Activated naive CD8-positive, alpha-beta T cell treated with anti-CD3 and anti-CD28 coated beads for 36 hours (primary cell): Measurements from ENCODE around the gene NTRK3. TPM values are rescaled to one million over a fixed set of nuclear protein-coding genes. Genes with fewer than 3 reads are reported as not detected.

Source experiments
- DNase-seq: peaks from one replicate; pipeline ENCODE4 v3.0.0; 2021
- H3K27ac Mint-ChIP-seq: one replicate; pipeline ENCODE4 v1.8.0; 2022; ENCODE audit warnings: mild to moderate bottlenecking, moderate library complexity, mixed read lengths
- H3K27me3 Mint-ChIP-seq: one replicate; pipeline ENCODE4 v1.8.0; 2022; ENCODE audit warnings: mild to moderate bottlenecking, mixed read lengths
- H3K36me3 Mint-ChIP-seq: one replicate; pipeline ENCODE4 v1.8.0; 2021; ENCODE audit warnings: mild to moderate bottlenecking, mixed read lengths
- H3K4me1 Mint-ChIP-seq: one replicate; pipeline ENCODE4 v1.8.0; 2021; ENCODE audit warnings: mixed read lengths
- H3K4me3 Mint-ChIP-seq: one replicate; pipeline ENCODE4 v1.8.0; 2022; ENCODE audit warnings: mild to moderate bottlenecking, moderate library complexity, mixed read lengths
- H3K9me3 Mint-ChIP-seq: one replicate; pipeline ENCODE4 v1.8.0; 2022; ENCODE audit warnings: mixed read lengths
- total RNA-seq, 2 experiments: library from RNA; stranded (reverse); gene quantifications; one replicate each; pipeline ENCODE4 v1.2.3, GENCODE V29; 2021

Gene NTRK3
- total RNA-seq, 2 experiments from 2014 or later = not detected

GRCh38 chr15:88118035-88118434 is 138.5 kb downstream of the NTRK3 start:
- H3K4me1 Mint-ChIP-seq = no peaks in the 10 kb centered on the region
- no peak overlapping the region for H3K4me3 Mint-ChIP-seq
- H3K9me3 Mint-ChIP-seq = no peaks in the 10 kb centered on the region
- no peaks in the 10 kb centered on the region for H3K27me3 Mint-ChIP-seq
- no peaks in the 10 kb centered on the region for H3K36me3 Mint-ChIP-seq
- H3K27ac Mint-ChIP-seq = no peak overlapping the region
- DNase-seq = no peak

- Mint-ChIP-seq H3K9me3 (no peaks in the 10 kb centered on the region), H3K36me3 (no peaks in the 10 kb centered on the region), H3K27ac (no peak overlapping the region)
Measured at GRCh38 chr15:88115486-88116152, 140.9 kb downstream of the NTRK3 start.

GRCh38 chr15:88113613-88114308 is 142.8 kb downstream of the NTRK3 start:
- Mint-ChIP-seq H3K27ac (no peak overlapping the region), H3K4me1 (no peaks in the 10 kb centered on the region), H3K36me3 (no peaks in the 10 kb centered on the region), H3K9me3 (no peaks in the 10 kb centered on the region), H3K4me3 (no peak overlapping the region), H3K27me3 (peaks cover 4% of the 10 kb centered on the region)
- DNase-seq = no peak

More at GRCh38 chr15:88115486-88116152, 140.9 kb downstream of the NTRK3 start:
- Mint-ChIP-seq H3K4me3 (no peak overlapping the region), H3K4me1 (no peaks in the 10 kb centered on the region), H3K27me3 (no peaks in the 10 kb centered on the region)
- DNase-seq = no peak

GRCh38 chr15:88108991-88109390 is 147.5 kb downstream of the NTRK3 start:
- no peak overlapping the region for H3K4me3 Mint-ChIP-seq
- no peaks in the 10 kb centered on the region for H3K4me1 Mint-ChIP-seq
- H3K27ac Mint-ChIP-seq = no peak overlapping the region
- H3K36me3 Mint-ChIP-seq = no peaks in the 10 kb centered on the region
- no peaks in the 10 kb centered on the region for H3K9me3 Mint-ChIP-seq
- peaks cover 8% of the 10 kb centered on the region for H3K27me3 Mint-ChIP-seq
- DNase-seq = no peak

- Mint-ChIP-seq H3K4me3 (no peak overlapping the region), H3K36me3 (no peaks in the 10 kb centered on the region), H3K27ac (no peak overlapping the region), H3K27me3 (peaks cover 8% of the 10 kb centered on the region), H3K9me3 (no peaks in the 10 kb centered on the region), H3K4me1 (no peaks in the 10 kb centered on the region)
- DNase-seq = no peak
Measured at GRCh38 chr15:88108477-88108876, 148.1 kb downstream of the NTRK3 start.

- peaks cover 8% of the 10 kb centered on the region for H3K27me3 Mint-ChIP-seq
- no peaks in the 10 kb centered on the region for H3K4me1 Mint-ChIP-seq
- no peak for DNase-seq
- no peak overlapping the region for H3K4me3 Mint-ChIP-seq
- no peaks in the 10 kb centered on the region for H3K9me3 Mint-ChIP-seq
- no peak overlapping the region for H3K27ac Mint-ChIP-seq
- no peaks in the 10 kb centered on the region for H3K36me3 Mint-ChIP-seq
Measured at GRCh38 chr15:88106074-88106473, 150.5 kb downstream of the NTRK3 start.

- peaks cover 4% of the 10 kb centered on the region for H3K27me3 Mint-ChIP-seq
- no peak overlapping the region for H3K4me3 Mint-ChIP-seq
- no peaks in the 10 kb centered on the region for H3K36me3 Mint-ChIP-seq
- DNase-seq = no peak
- no peak overlapping the region for H3K27ac Mint-ChIP-seq
- no peaks in the 10 kb centered on the region for H3K9me3 Mint-ChIP-seq
- no peaks in the 10 kb centered on the region for H3K4me1 Mint-ChIP-seq
Measured at GRCh38 chr15:88104357-88104756, 152.2 kb downstream of the NTRK3 start.

GRCh38 chr15:88100181-88100580 is 156.4 kb downstream of the NTRK3 start:
- Mint-ChIP-seq H3K4me1 (no peaks in the 10 kb centered on the region), H3K4me3 (no peak overlapping the region), H3K27me3 (no peaks in the 10 kb centered on the region), H3K36me3 (no peaks in the 10 kb centered on the region), H3K27ac (no peak overlapping the region), H3K9me3 (no peaks in the 10 kb centered on the region)
- no peak for DNase-seq

- Mint-ChIP-seq H3K27me3 (no peaks in the 10 kb centered on the region), H3K9me3 (no peaks in the 10 kb centered on the region), H3K36me3 (no peaks in the 10 kb centered on the region), H3K4me3 (no peak overlapping the region), H3K4me1 (no peaks in the 10 kb centered on the region), H3K27ac (no peak overlapping the region)
- DNase-seq = no peak
Measured at GRCh38 chr15:88098361-88098760, 158.2 kb downstream of the NTRK3 start.

GRCh38 chr15:88091444-88092016 is 165.0 kb downstream of the NTRK3 start:
- no peaks in the 10 kb centered on the region for H3K4me1 Mint-ChIP-seq
- no peak overlapping the region for H3K4me3 Mint-ChIP-seq
- H3K9me3 Mint-ChIP-seq = no peaks in the 10 kb centered on the region
- no peak overlapping the region for H3K27ac Mint-ChIP-seq
- no peak for DNase-seq
- no peaks in the 10 kb centered on the region for H3K36me3 Mint-ChIP-seq
- H3K27me3 Mint-ChIP-seq = peaks cover 5% of the 10 kb centered on the region

- no peaks in the 10 kb centered on the region for H3K36me3 Mint-ChIP-seq
- peaks cover 5% of the 10 kb centered on the region for H3K27me3 Mint-ChIP-seq
- no peak overlapping the region for H3K4me3 Mint-ChIP-seq
- no peak for DNase-seq
- H3K9me3 Mint-ChIP-seq = no peaks in the 10 kb centered on the region
- H3K4me1 Mint-ChIP-seq = no peaks in the 10 kb centered on the region
- no peak overlapping the region for H3K27ac Mint-ChIP-seq
Measured at GRCh38 chr15:88090481-88091011, 166.0 kb downstream of the NTRK3 start.

- no peak overlapping the region for H3K27ac Mint-ChIP-seq
- no peaks in the 10 kb centered on the region for H3K4me1 Mint-ChIP-seq
- peaks cover 5% of the 10 kb centered on the region for H3K27me3 Mint-ChIP-seq
- H3K4me3 Mint-ChIP-seq = no peak overlapping the region
- no peak for DNase-seq
- no peaks in the 10 kb centered on the region for H3K9me3 Mint-ChIP-seq
- no peaks in the 10 kb centered on the region for H3K36me3 Mint-ChIP-seq
Measured at GRCh38 chr15:88089731-88090130, 166.8 kb downstream of the NTRK3 start.

- no peak overlapping the region for H3K27ac Mint-ChIP-seq
- DNase-seq = no peak
- H3K4me3 Mint-ChIP-seq = no peak overlapping the region
- no peaks in the 10 kb centered on the region for H3K4me1 Mint-ChIP-seq
- peaks cover 8% of the 10 kb centered on the region for H3K27me3 Mint-ChIP-seq
- no peaks in the 10 kb centered on the region for H3K36me3 Mint-ChIP-seq
- no peaks in the 10 kb centered on the region for H3K9me3 Mint-ChIP-seq
Measured at GRCh38 chr15:88089024-88089620, 167.4 kb downstream of the NTRK3 start.

- Mint-ChIP-seq H3K27ac (no peak overlapping the region), H3K36me3 (no peaks in the 10 kb centered on the region), H3K9me3 (no peaks in the 10 kb centered on the region), H3K27me3 (peaks cover 4% of the 10 kb centered on the region), H3K4me3 (no peak overlapping the region), H3K4me1 (no peaks in the 10 kb centered on the region)
- no peak for DNase-seq
Measured at GRCh38 chr15:88083811-88084760, 172.5 kb downstream of the NTRK3 start.
